Measurements from ENCODE around the gene DISP2. TPM values are rescaled to one million over a fixed set of nuclear protein-coding genes. Genes with fewer than 3 reads are reported as not detected.

DISP2 gene
- total RNA-seq, 1 donor from 2014 or later: 1.2 TPM

- DNase-seq (ENCODE audit: low spot score): no peak
- intact Hi-C loops (cut with DNase I): no loop called here
Observed at GRCh38 chr15:40338921-40339620, 18.9 kb upstream of the DISP2 start.

GRCh38 chr15:40339621-40339945 is 18.4 kb upstream of the DISP2 start:
- no peak for DNase-seq (ENCODE audit: low spot score)
- intact Hi-C loops (cut with DNase I): no loop called here

- intact Hi-C loops (cut with DNase I): loop anchor here (1.0 to 2.0 kb wide), 2 partner anchors 27 to 81 kb away; no protein-coding TSS in a partner anchor
- DNase-seq (ENCODE audit: low spot score): peak; percentile 92
Observed at GRCh38 chr15:40340038-40340739, 17.8 kb upstream of the DISP2 start.

GRCh38 chr15:40340740-40341400 is 17.1 kb upstream of the DISP2 start, which contains the start of gene CCDC9B:
TSS of gene CCDC9B (minus strand) at chr15:40340939. CDS start at chr15:40340819, 120 bp downstream.
- peak; percentile 95 for DNase-seq (ENCODE audit: low spot score)
- intact Hi-C loops (cut with DNase I): loop anchor here (1.0 to 2.0 kb wide), 2 partner anchors 26 to 80 kb away; no protein-coding TSS in a partner anchor

GRCh38 chr15:40342416-40343320 is 15.4 kb upstream of the DISP2 start:
- no peak for DNase-seq (ENCODE audit: low spot score)
- intact Hi-C loops (cut with DNase I): no loop called here

GRCh38 chr15:40343512-40343911 is 14.5 kb upstream of the DISP2 start:
- intact Hi-C loops (cut with DNase I): no loop called here
- no peak for DNase-seq (ENCODE audit: low spot score)

GRCh38 chr15:40344217-40344616 is 13.8 kb upstream of the DISP2 start:
- intact Hi-C loops (cut with DNase I): no loop called here
- DNase-seq (ENCODE audit: low spot score): no peak

GRCh38 chr15:40344631-40345120 is 13.3 kb upstream of the DISP2 start:
- intact Hi-C loops (cut with DNase I): no loop called here

GRCh38 chr15:40345225-40345866 is 12.7 kb upstream of the DISP2 start:
- intact Hi-C loops (cut with DNase I): no loop called here
- DNase-seq (ENCODE audit: low spot score): no peak

More at GRCh38 chr15:40344631-40345120, 13.3 kb upstream of the DISP2 start:
- DNase-seq (ENCODE audit: low spot score): peak; percentile 90

- no peak for DNase-seq (ENCODE audit: low spot score)
- intact Hi-C loops (cut with DNase I): no loop called here
Observed at GRCh38 chr15:40345867-40346578, 12.0 kb upstream of the DISP2 start.

- no peak for DNase-seq (ENCODE audit: low spot score)
- intact Hi-C loops (cut with DNase I): no loop called here
Observed at GRCh38 chr15:40346579-40347558, 11.2 kb upstream of the DISP2 start.

GRCh38 chr15:40347559-40348473 is 10.2 kb upstream of the DISP2 start:
- DNase-seq (ENCODE audit: low spot score): no peak
- intact Hi-C loops (cut with DNase I): no loop called here

GRCh38 chr15:40348474-40348870 is 9.5 kb upstream of the DISP2 start:
- intact Hi-C loops (cut with DNase I): no loop called here
- no peak for DNase-seq (ENCODE audit: low spot score)

- DNase-seq (ENCODE audit: low spot score): no peak
- intact Hi-C loops (cut with DNase I): no loop called here
Observed at GRCh38 chr15:40349163-40349562, 8.9 kb upstream of the DISP2 start.

GRCh38 chr15:40352281-40352901 is 5.6 kb upstream of the DISP2 start:
- no peak for DNase-seq (ENCODE audit: low spot score)
- intact Hi-C loops (cut with DNase I): no loop called here

GRCh38 chr15:40353697-40354096 is 4.3 kb upstream of the DISP2 start:
- intact Hi-C loops (cut with DNase I): no loop called here
- DNase-seq (ENCODE audit: low spot score): no peak
